CD4-positive, alpha-beta memory T cell (primary cell): ENCODE data around the gene ABCB8. TPM values are rescaled to one million over a fixed set of nuclear protein-coding genes. Genes with fewer than 3 reads are reported as not detected.

Experiments used
- CTCF ChIA-PET: fragments of 350-600 bp; sonication (Branson Sonifier 250); formaldehyde crosslinking; loops from one replicate; lab custom pipeline; 2021; ENCODE audit warnings: inconsistent platforms; ENCODE audit not compliant: partially characterized antibody; lab: Charles Lee
- POLR2A ChIA-PET: fragments of 350-600 bp; sonication (Branson Sonifier 250); formaldehyde crosslinking; loops from one replicate; lab custom pipeline; 2021; ENCODE audit not compliant: partially characterized antibody; lab: Charles Lee
- DNase-seq, 5 donors: peaks; one replicate each; pipeline versions ENCODE4 v3.0.0 to v3.0.0-alpha.2; 2020 to 2022; ENCODE audit warnings: mixed read lengths in 1 of 5
- H3K27ac ChIP-seq: one replicate; pipeline ENCODE4 v1.7.0; 2013; ENCODE audit warnings: low read depth, low read length
- H3K27me3 ChIP-seq: 2 replicates; pipeline ENCODE4 v1.7.0; 2013; ENCODE audit warnings: mild to moderate bottlenecking, low read length, moderate library complexity; ENCODE audit not compliant: insufficient read depth
- H3K36me3 ChIP-seq: 2 replicates; pipeline ENCODE4 v1.7.0; 2013; ENCODE audit warnings: mild to moderate bottlenecking, low read length, moderate library complexity; ENCODE audit not compliant: insufficient read depth
- H3K4me1 ChIP-seq: 2 replicates; pipeline ENCODE4 v1.7.0; 2013; ENCODE audit warnings: mild to moderate bottlenecking, low read length, moderate library complexity; ENCODE audit not compliant: insufficient read depth
- H3K4me3 ChIP-seq, 2 donors: one replicate each; pipeline ENCODE4 v1.7.0; 2013; ENCODE audit warnings: low read length in 2 of 2, mild to moderate bottlenecking in 1 of 2
- H3K9me3 ChIP-seq, 2 donors: one replicate each; pipeline ENCODE4 v1.7.0; 2013; ENCODE audit warnings: low read length in 2 of 2, control low read depth in 1 of 2; ENCODE audit not compliant: control insufficient read depth in 1 of 2
- H3K27ac Mint-ChIP-seq, 7 donors: one replicate each; pipeline ENCODE4 v1.8.0; 2020 to 2021; ENCODE audit warnings: mixed read lengths in 7 of 7, mild to moderate bottlenecking in 6 of 7, inconsistent platforms in 3 of 7, moderate library complexity in 3 of 7
- H3K27me3 Mint-ChIP-seq, 2 donors: one replicate each; pipeline ENCODE4 v1.8.0; 2020 to 2021; ENCODE audit warnings: mixed read lengths in 2 of 2
- H3K36me3 Mint-ChIP-seq, 2 donors: one replicate each; pipeline ENCODE4 v1.8.0; 2020 to 2021; ENCODE audit warnings: mixed read lengths in 2 of 2, inconsistent platforms in 1 of 2, mild to moderate bottlenecking in 1 of 2
- H3K4me1 Mint-ChIP-seq, 4 donors: one replicate each; pipeline ENCODE4 v1.8.0; 2020 to 2021; ENCODE audit warnings: mixed read lengths in 4 of 4, mild to moderate bottlenecking in 1 of 4
- H3K4me3 Mint-ChIP-seq, 8 donors: one replicate each; pipeline ENCODE4 v1.8.0; 2020 to 2021; ENCODE audit warnings: mixed read lengths in 8 of 8, mild to moderate bottlenecking in 7 of 8, moderate library complexity in 6 of 8, inconsistent platforms in 3 of 8
- H3K9me3 Mint-ChIP-seq, 8 donors: one replicate each; pipeline ENCODE4 v1.8.0; 2020 to 2021; ENCODE audit warnings: mixed read lengths in 8 of 8, mild to moderate bottlenecking in 5 of 8, inconsistent platforms in 3 of 8, moderate library complexity in 1 of 8
- intact Hi-C: fragments of 100-400 bp; cut with micrococcal nuclease; formaldehyde crosslinking; loops from one replicate; pipeline ENCODE4 v1.15.1; 2023
- polyA plus RNA-seq, 2 donors: library from polyadenylated mRNA; unstranded; fragments of 300-500 nt; fragmentation: Illumina TruSeq; gene quantifications; one replicate each; pipeline ENCODE4 v1.2.3, GENCODE V29; 2021
- total RNA-seq, 2 experiments: library from RNA; stranded (reverse); gene quantifications; one replicate each; pipeline ENCODE4 v1.2.3, GENCODE V29; 2021

ABCB8 gene
- total and polyA plus RNA-seq, 4 experiments from 2014 or later, result 17.8 to 75.8 (median 47.0) TPM

DNA sequence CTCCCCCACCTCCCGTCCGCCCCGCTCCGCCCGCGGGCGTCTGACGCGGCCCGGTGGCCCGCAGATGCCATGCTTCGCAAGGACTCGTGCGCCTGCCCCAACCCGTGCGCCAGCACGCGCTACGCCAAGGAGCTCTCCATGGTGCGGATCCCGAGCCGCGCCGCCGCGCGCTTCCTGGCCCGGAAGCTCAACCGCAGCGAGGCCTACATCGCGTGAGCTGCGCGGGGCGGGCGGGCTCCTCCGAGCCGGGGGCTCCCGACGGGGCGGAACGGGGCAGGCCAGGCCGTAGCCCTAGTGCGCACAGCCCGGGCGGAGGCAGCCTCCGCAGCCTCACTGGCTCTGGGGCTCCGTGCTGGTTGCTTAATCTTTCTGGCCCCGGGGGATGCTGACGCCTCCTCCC is 22.9 kb downstream of the ABCB8 start:
- POLR2A ChIA-PET, result interaction anchor here (0.8 to 1.3 kb wide), 6 partner anchors 9 to 57 kb away, joined by 3 read pairs; no protein-coding TSS in a partner anchor
- Mint-ChIP-seq H3K36me3 (no peaks in the 10 kb centered on the region), H3K4me3 (no peak overlapping the region), H3K27ac (no peak overlapping the region), H3K4me1 (peaks cover 4 to 18% (median 11%) of the 10 kb centered on the region in 4 donors), H3K27me3 (peaks cover 0 to 2% of the 10 kb centered on the region in 2 donors), H3K9me3 (no peaks in the 10 kb centered on the region)
- Histone ChIP-seq H3K27ac (no peak overlapping the region), H3K9me3 (no peaks in the 10 kb centered on the region), H3K4me3 (no peak overlapping the region), H3K27me3 (no peaks in the 10 kb centered on the region), H3K36me3 (no peaks in the 10 kb centered on the region), H3K4me1 (peaks cover 11% of the 10 kb centered on the region)
- DNase-seq, result peak; percentile 59 to 69 (median 66)
- CTCF ChIA-PET, result interaction anchor here (1.1 to 1.3 kb wide), 2 partner anchors 66 to 153 kb away, joined by 3 to 4 read pairs; no protein-coding TSS in a partner anchor
- intact Hi-C loops, result no loop called here

DNA sequence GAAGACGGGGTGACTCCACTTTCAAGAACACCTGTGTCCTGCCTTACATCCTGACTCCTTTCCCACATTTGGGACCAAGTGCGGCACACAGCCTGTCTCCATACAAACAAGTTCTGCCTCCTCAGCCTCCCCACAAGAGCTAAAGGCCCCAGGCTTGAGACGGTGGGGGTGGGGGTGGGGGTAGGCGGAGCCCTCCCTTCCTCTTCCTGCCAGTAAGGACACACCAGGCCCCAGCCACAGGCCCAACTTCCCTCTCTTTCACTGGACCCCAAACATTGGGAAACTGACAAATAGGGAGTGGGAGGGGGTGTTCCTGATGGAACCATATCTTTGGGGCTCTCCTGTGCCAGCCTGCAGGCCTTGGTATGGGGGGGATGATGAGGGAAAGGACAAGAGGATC is 24.8 kb downstream of the ABCB8 start:
- no peaks in the 10 kb centered on the region for H3K36me3 ChIP-seq
- CTCF ChIA-PET, result no interaction called here
- Mint-ChIP-seq H3K27me3 (peaks cover 0 to 4% of the 10 kb centered on the region in 2 donors), H3K9me3 (no peaks in the 10 kb centered on the region), H3K4me1 (peaks cover 12 to 31% (median 22%) of the 10 kb centered on the region in 4 donors), H3K4me3 (no peak overlapping the region), H3K27ac (no peak overlapping the region), H3K36me3 (peaks cover 0 to 4% of the 10 kb centered on the region in 2 donors)
- H3K27me3 ChIP-seq, result no peaks in the 10 kb centered on the region
- POLR2A ChIA-PET, result no interaction called here
- H3K4me3 ChIP-seq, result no peak overlapping the region
- peaks cover 22% of the 10 kb centered on the region for H3K4me1 ChIP-seq
- no peak for DNase-seq
- H3K9me3 ChIP-seq, result no peaks in the 10 kb centered on the region
- H3K27ac ChIP-seq, result no peak overlapping the region
- intact Hi-C loops, result no loop called here

DNA sequence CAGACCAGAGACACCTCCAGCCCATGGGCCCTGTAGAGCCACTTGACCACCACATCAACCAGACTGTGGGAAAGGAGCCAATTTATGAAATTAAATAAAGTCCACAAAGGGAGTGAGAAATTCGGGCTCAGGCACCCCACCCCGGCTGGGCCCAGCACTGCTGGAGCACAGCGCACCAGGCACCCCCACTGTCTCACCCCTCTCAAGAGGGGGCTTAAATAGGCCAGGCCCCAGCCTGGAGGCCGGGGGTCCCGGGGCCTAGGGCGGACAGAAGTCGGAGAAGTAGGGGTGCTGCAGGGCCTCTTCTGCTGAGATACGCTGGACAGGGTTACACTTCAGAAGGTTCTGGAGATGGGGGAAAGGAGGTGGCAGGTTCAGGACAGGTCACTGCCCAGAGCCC is 25.5 kb downstream of the ABCB8 start:
- Histone ChIP-seq H3K9me3 (no peaks in the 10 kb centered on the region), H3K36me3 (no peaks in the 10 kb centered on the region), H3K4me1 (peaks cover 29% of the 10 kb centered on the region), H3K27me3 (no peaks in the 10 kb centered on the region), H3K27ac (no peak overlapping the region), H3K4me3 (no peak overlapping the region)
- ChIA-PET CTCF (no interaction called here), POLR2A (no interaction called here)
- Mint-ChIP-seq H3K27ac (no peak overlapping the region), H3K9me3 (no peaks in the 10 kb centered on the region), H3K27me3 (peaks cover 0 to 4% of the 10 kb centered on the region in 2 donors), H3K4me3 (no peak overlapping the region), H3K4me1 (peaks cover 13 to 38% (median 26%) of the 10 kb centered on the region in 4 donors), H3K36me3 (peaks cover 0 to 8% of the 10 kb centered on the region in 2 donors)
- intact Hi-C loops, result no loop called here
- DNase-seq, result no peak

DNA sequence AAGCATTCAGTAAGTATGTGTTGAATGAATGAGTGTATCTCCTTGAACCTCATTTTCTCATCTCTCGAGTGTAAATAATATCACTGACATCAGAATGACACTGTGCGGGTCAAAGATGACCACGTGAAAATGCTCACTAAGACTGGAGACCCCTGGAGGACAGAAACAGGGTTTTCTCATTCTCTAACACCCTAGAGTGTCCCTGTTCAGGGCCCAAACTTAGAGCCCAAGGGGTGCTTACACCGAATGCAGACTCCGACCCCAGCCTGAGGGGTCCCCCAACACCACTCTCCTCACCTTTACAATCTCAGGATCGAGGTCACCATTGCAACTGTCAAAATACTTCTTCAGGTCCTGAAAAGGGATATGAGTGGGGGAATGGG is 28.0 kb downstream of the ABCB8 start:
- peaks cover 0 to 4% of the 10 kb centered on the region in 2 donors for H3K27me3 Mint-ChIP-seq
- H3K4me3 Mint-ChIP-seq, result peak overlapping the region in 7 of 8 donors; percentile 10 to 97 (median 51)
- Histone ChIP-seq H3K27me3 (no peaks in the 10 kb centered on the region), H3K27ac (no peak overlapping the region), H3K36me3 (no peaks in the 10 kb centered on the region), H3K4me1 (peaks cover 42% of the 10 kb centered on the region), H3K4me3 (no peak overlapping the region), H3K9me3 (no peaks in the 10 kb centered on the region)
- DNase-seq, result no peak
- POLR2A ChIA-PET, result no interaction called here
- no peak overlapping the region for H3K27ac Mint-ChIP-seq
- peaks cover 0 to 13% of the 10 kb centered on the region in 2 donors for H3K36me3 Mint-ChIP-seq
- CTCF ChIA-PET, result no interaction called here
- H3K4me1 Mint-ChIP-seq, result peaks cover 21 to 56% (median 38%) of the 10 kb centered on the region in 4 donors
- H3K9me3 Mint-ChIP-seq, result no peaks in the 10 kb centered on the region
- intact Hi-C loops, result no loop called here

DNA sequence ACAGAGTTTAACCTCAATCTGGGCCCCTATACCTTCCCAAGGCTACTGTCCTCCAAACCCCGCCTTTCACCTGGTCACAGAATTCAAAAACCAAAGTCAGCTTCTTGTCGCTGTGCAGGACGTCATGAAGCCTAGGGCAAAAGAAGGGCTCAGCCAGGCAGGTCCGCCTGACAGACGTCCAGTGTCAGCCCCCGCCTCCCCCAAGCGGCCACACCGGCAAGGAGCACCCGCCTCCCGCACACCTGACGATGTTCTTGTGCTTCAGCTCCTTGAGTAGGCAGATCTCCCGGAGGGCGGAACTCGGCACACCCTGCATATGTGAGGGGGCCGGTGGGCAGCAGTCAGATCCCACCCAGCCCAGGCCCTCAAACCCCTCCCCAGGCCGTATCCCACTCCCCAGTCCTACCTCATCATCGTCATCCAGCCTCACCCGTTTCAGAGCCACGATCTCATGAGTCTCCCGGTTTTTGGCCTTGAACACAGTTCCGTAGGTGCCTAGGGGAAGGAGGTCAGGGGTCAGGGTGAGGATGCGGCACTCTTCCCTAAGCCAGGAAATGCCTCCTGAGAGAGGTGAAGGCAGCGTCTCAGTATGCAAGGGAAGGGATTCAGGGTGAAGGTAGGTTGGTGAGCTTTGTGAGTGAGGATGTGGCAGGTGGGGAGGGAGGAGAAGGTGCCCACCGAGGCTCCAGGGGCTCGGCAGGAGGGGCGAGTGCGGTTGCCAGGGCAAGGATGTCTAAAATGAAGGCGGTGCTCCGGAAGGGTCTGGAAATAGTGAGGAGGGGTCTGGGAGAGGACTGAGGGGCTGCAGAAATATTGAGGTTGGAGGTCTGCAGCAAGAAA is 28.6 kb downstream of the ABCB8 start:
- peaks cover 24 to 62% (median 42%) of the 10 kb centered on the region in 4 donors for H3K4me1 Mint-ChIP-seq
- H3K4me1 ChIP-seq, result peaks cover 46% of the 10 kb centered on the region
- H3K4me3 Mint-ChIP-seq, result peak overlapping the region; percentile 86 to 97 (median 94)

DNA sequence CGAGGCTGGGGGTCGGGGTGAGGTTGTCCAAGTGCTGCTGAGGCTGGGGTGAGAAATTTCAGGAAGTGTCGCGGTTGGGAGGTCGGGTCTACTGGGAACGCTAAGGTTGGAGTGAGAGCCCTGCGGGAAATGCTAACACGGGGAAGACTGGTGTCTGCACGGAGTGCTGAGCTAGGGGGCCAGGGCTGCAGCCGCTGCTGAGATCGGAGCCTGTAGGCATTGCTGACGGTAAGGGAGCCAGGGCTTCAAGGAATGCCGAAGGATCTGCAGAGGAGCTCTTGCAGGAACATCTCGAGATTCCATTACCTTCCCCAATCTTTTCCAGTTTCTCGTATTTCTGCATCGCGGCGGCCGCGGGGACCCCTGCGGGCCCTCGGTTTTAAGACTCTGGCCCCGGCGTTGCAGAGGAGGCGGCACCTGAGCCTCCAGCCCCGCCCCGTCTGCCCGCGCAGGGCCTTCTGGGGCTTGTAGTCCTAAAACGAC is 29.3 kb downstream of the ABCB8 start, which contains the start of gene CDK5:
Gene CDK5, minus strand, starts transcription at position 392 of the 483 bp plus-strand sequence. Its CDS starts 49 bp downstream, at position 343.
- H3K36me3 ChIP-seq, result no peaks in the 10 kb centered on the region
- intact Hi-C loops, result no loop called here
- Mint-ChIP-seq H3K4me1 (peaks cover 23 to 59% (median 41%) of the 10 kb centered on the region in 4 donors), H3K36me3 (peaks cover 0 to 15% of the 10 kb centered on the region in 2 donors), H3K9me3 (no peaks in the 10 kb centered on the region), H3K27ac (peak within 1 kb of the TSS; percentile 85 to 99 (median 96)), H3K27me3 (peaks cover 0 to 3% of the 10 kb centered on the region in 2 donors), H3K4me3 (peak within 1 kb of the TSS; percentile 86 to 97 (median 94))
- peaks cover 46% of the 10 kb centered on the region for H3K4me1 ChIP-seq
- H3K4me3 ChIP-seq, result peak within 1 kb of the TSS; percentile 70 to 71
- ChIA-PET POLR2A (interaction anchor here (1.0 to 5.0 kb wide), 7 partner anchors 11 to 73 kb away, joined by 3 to 68 read pairs (median 5); partner anchors contain the start of genes ABCB8, AGAP3, FASTK and TMUB1), CTCF (interaction anchor here (1.3 kb wide), 1 partner anchor 26 kb away, joined by 4 read pairs; no protein-coding TSS in a partner anchor)
- peak within 1 kb of the TSS; percentile 85 for H3K27ac ChIP-seq
- no peaks in the 10 kb centered on the region for H3K9me3 ChIP-seq
- no peak for DNase-seq
- no peaks in the 10 kb centered on the region for H3K27me3 ChIP-seq

More for the DNA sequence above, 28.6 kb downstream of the ABCB8 start:
- intact Hi-C loops, result no loop called here
- peaks cover 0 to 13% of the 10 kb centered on the region in 2 donors for H3K36me3 Mint-ChIP-seq
- Histone ChIP-seq H3K9me3 (no peaks in the 10 kb centered on the region), H3K36me3 (no peaks in the 10 kb centered on the region), H3K4me3 (peak overlapping the region; percentile 70 to 71), H3K27ac (peak overlapping the region; percentile 85), H3K27me3 (no peaks in the 10 kb centered on the region)
- peak overlapping the region in 3 of 7 donors; percentile 80 to 90 (median 85) for H3K27ac Mint-ChIP-seq
- ChIA-PET CTCF (no interaction called here), POLR2A (interaction anchor here (1.0 to 5.0 kb wide), 6 partner anchors 11 to 73 kb away, joined by 3 to 68 read pairs (median 8); partner anchors contain the start of genes ABCB8, AGAP3, FASTK and TMUB1)
- H3K9me3 Mint-ChIP-seq, result no peaks in the 10 kb centered on the region
- peaks cover 0 to 4% of the 10 kb centered on the region in 2 donors for H3K27me3 Mint-ChIP-seq
- no peak for DNase-seq
